ENCODE results near the gene PLBD1. TPM values are rescaled to one million over a fixed set of nuclear protein-coding genes. Genes with fewer than 3 reads are reported as not detected.

The PLBD1 gene
- 10.2 and 10.3 TPM in 2 replicates for polyA plus RNA-seq (2011; rRNA removed)
- polyA plus RNA-seq (2012; cell fraction: cytosol; rRNA removed), result 2.6 and 3.5 TPM in 2 replicates
- 1.3 and 1.8 TPM in 2 replicates for polyA plus RNA-seq (2012; cell fraction: nucleus; rRNA removed)
- polyA plus RNA-seq (2017; fragmentation: RNase III; extraction: RNeasy Plus Mini Kit Qiagen cat#74134 plus additional on column Dnase treatment), result 4.0 to 6.0 TPM (median 4.9 TPM) in 3 replicates
- polyA minus RNA-seq (2011; rRNA and poly(A)+ RNA removed), result 7.0 and 7.7 TPM in 2 replicates

GRCh38 chr12:14567351-14568162 lies at the start of gene PLBD1:
PLBD1 (minus strand) TSS chr12:14567883; CDS start chr12:14567696, 187 bp downstream.
- Histone ChIP-seq H3K4me3 (peak within 1 kb of the TSS; percentile 44), H3K27ac (peak within 1 kb of the TSS; percentile 61 to 88), H3K4me1 (no peaks in the 10 kb centered on the region), H3K9me3 (no peaks in the 10 kb centered on the region), H3K4me2 (peak within 1 kb of the TSS; percentile 81)
- ATAC-seq (peak; percentile 90 to 91), FAIRE-seq (no peak), DNase-seq (ENCODE audit: low read depth in 1 of 2, low spot score in 1 of 2) (peak; percentile 37 to 56)
- TF ChIP-seq MAX (IDR thresholded peaks at IDR 0.05) (peak; percentile 63; the same call in 1 of the 2 replicates), SMC3 (IDR thresholded peaks at IDR 0.05) (no peak), BHLHE40 (IDR thresholded peaks at IDR 0.05; ENCODE audit: low read depth, low read length) (no peak), PHF8 (IDR thresholded peaks at IDR 0.05; ENCODE audit: borderline replicate concordance, low read depth) (no peak), TFCP2L1 (CRISPR knock-in tag; IDR thresholded peaks at IDR 0.05) (no peak), EP300 (IDR thresholded peaks at IDR 0.05) (no peak), ZSCAN20 (CRISPR knock-in tag; IDR thresholded peaks at IDR 0.05) (no peak), EHMT2 (IDR thresholded peaks at IDR 0.05; ENCODE audit: low read depth) (no peak), ELK1 (IDR thresholded peaks at IDR 0.05; ENCODE audit: low read depth, low read length) (no peak), JUN (IDR thresholded peaks at IDR 0.05) (no peak), CTCF (IDR thresholded peaks at IDR 0.05) (no peak), GATA3 (IDR thresholded peaks at IDR 0.05; ENCODE audit: borderline replicate concordance) (no peak), JUNB (IDR thresholded peaks at IDR 0.05) (no peak), HES2 (IDR thresholded peaks at IDR 0.05) (no peak), HMGXB4 (CRISPR knock-in tag; IDR thresholded peaks at IDR 0.05; ENCODE audit: borderline replicate concordance) (no peak), HOXB5 (CRISPR knock-in tag; IDR thresholded peaks at IDR 0.05) (no peak), HOXA7 (CRISPR knock-in tag; IDR thresholded peaks at IDR 0.05) (no peak), MAFK (IDR thresholded peaks at IDR 0.05; ENCODE audit: partially characterized antibody) (no peak), HDAC2 (IDR thresholded peaks at IDR 0.05) (no peak), KDM5A (IDR thresholded peaks at IDR 0.05) (no peak), PBX3 (IDR thresholded peaks at IDR 0.05) (no peak), POLR2A (IDR thresholded peaks at IDR 0.05; ENCODE audit: low read length) (peak; percentile 27; the same call in 1 of the 2 replicates), RCOR1 (IDR thresholded peaks at IDR 0.05; ENCODE audit: low read depth, low read length) (no peak), E2F6 (IDR thresholded peaks at IDR 0.05; ENCODE audit: borderline replicate concordance, low read depth) (peak; percentile 59), BCL3 (IDR thresholded peaks at IDR 0.05) (no peak), USF2 (IDR thresholded peaks at IDR 0.05) (0 out of 2 replicates have a peak, but pooled peaks have one; percentile 8), ZC3H11A (IDR thresholded peaks at IDR 0.05) (no peak), ZNF302 (CRISPR knock-in tag; IDR thresholded peaks at IDR 0.05) (no peak), POLR2AphosphoS2 (conservative IDR thresholded peaks at IDR 0.05; ENCODE audit: low read length) (no peak), KDM1A (IDR thresholded peaks at IDR 0.05; ENCODE audit: low read depth) (no peak), ESRRA (IDR thresholded peaks at IDR 0.05; ENCODE audit: borderline replicate concordance, low read length) (no peak), FOXS1 (CRISPR knock-in tag; IDR thresholded peaks at IDR 0.05) (no peak)
- CTCF ChIA-PET, result no interaction called here
- POLR2A ChIA-PET, result no interaction called here
- 27% methylated on average over 45 of the region's 76 CpGs for WGBS (ENCODE audit: missing lambda C conversion rate)

Measured in A549 (cell line).